K562 (cell line): ENCODE results near the gene UQCC5. TPM values are rescaled to one million over a fixed set of nuclear protein-coding genes. Genes with fewer than 3 reads are reported as not detected.

Experiments used
- BDP1 ChIP-seq: IDR thresholded peaks from 3 replicates; pipeline ENCODE4 v1.6.1; 2011; ENCODE audit not compliant: insufficient read length, insufficient read depth
- CEBPZ ChIP-seq: fragments of 150-350 bp; IDR thresholded peaks from 2 replicates; pipeline ENCODE4 v1.6.1; 2014; ENCODE audit warnings: low read depth, mild to moderate bottlenecking, low read length, borderline replicate concordance
- DIDO1 ChIP-seq: fragments of 450-650 bp; IDR thresholded peaks from 2 replicates; pipeline ENCODE4 v1.6.1; 2016; ENCODE audit warnings: low read depth, missing biosample characterization, missing genetic modification characterization
- ELK1 ChIP-seq: sonication (generic); formaldehyde crosslinking; IDR thresholded peaks from 2 replicates; pipeline ENCODE4 v1.8.1; 2022; ENCODE audit warnings: missing genetic modification reagents
- FOS ChIP-seq: IDR thresholded peaks from 3 replicates; pipeline ENCODE4 v1.6.1; 2011; ENCODE audit not compliant: insufficient read length; ENCODE audit errors: extremely low read depth
- GTF2F1 ChIP-seq: IDR thresholded peaks from 2 replicates; pipeline ENCODE4 v1.6.1; 2011; ENCODE audit warnings: low read depth, low read length, improper control_type of control experiment
- NR3C1 ChIP-seq: sonication (generic); formaldehyde crosslinking; IDR thresholded peaks from 2 replicates; pipeline ENCODE4 v1.8.1; 2022; ENCODE audit warnings: missing genetic modification reagents
- PCBP1 ChIP-seq: fragments of 200-400 bp; formaldehyde crosslinking; IDR thresholded peaks from 2 replicates; pipeline ENCODE4 v1.6.1; 2018; ENCODE audit warnings: mild to moderate bottlenecking, low read depth, low read length; ENCODE audit not compliant: poor library complexity, severe bottlenecking
- POLR2H ChIP-seq: IDR thresholded peaks from 2 replicates; pipeline ENCODE4 v1.6.1; 2016; ENCODE audit warnings: missing genetic modification characterization, low read depth, mild to moderate bottlenecking, control low read depth, missing compliant biosample characterization, moderate library complexity
- PRMT5 ChIP-seq: sonication (generic); formaldehyde crosslinking; IDR thresholded peaks from 2 replicates; pipeline ENCODE4 v1.5.0; 2020; ENCODE audit warnings: missing genetic modification reagents
- PTBP1 ChIP-seq: fragments of 200-400 bp; formaldehyde crosslinking; IDR thresholded peaks from 2 replicates; pipeline ENCODE4 v1.6.1; 2017; ENCODE audit warnings: low read depth, low read length
- PURB ChIP-seq: sonication (generic); formaldehyde crosslinking; IDR thresholded peaks from 2 replicates; pipeline ENCODE4 v1.9.0; 2021; ENCODE audit warnings: low read depth, mild to moderate bottlenecking, missing genetic modification reagents
- SMARCA4 ChIP-seq: fragments of 450-650 bp; IDR thresholded peaks from 2 replicates; pipeline ENCODE4 v1.6.1; 2016
- STAG1 ChIP-seq: sonication (generic); formaldehyde crosslinking; IDR thresholded peaks from 2 replicates; pipeline ENCODE4 v1.5.0; 2020; ENCODE audit warnings: missing genetic modification reagents, borderline replicate concordance
- U2AF1 ChIP-seq: fragments of 200-400 bp; formaldehyde crosslinking; optimal IDR thresholded peaks from 2 replicates; pipeline ENCODE3; 2017; ENCODE audit warnings: mild to moderate bottlenecking, low read depth, low read length, moderate library complexity
- WHSC1 ChIP-seq: IDR thresholded peaks from one replicate; pipeline ENCODE4 v1.6.1; 2012; ENCODE audit warnings: low read length, control low read depth, inconsistent platforms
- ZBTB43 ChIP-seq: sonication (generic); formaldehyde crosslinking; IDR thresholded peaks from 2 replicates; pipeline ENCODE4 v1.8.0; 2023; ENCODE audit warnings: mild to moderate bottlenecking, missing genetic modification reagents
- ZFX ChIP-seq: sonication (generic); formaldehyde crosslinking; IDR thresholded peaks from 2 replicates; pipeline ENCODE4 v1.8.0; 2022; ENCODE audit warnings: mild to moderate bottlenecking, missing genetic modification reagents, moderate library complexity
- ZNF551 ChIP-seq: fragments of 250-450 bp; sonication (Bioruptor Pico); IDR thresholded peaks from 2 replicates; pipeline ENCODE4 v1.5.0; 2021; ENCODE audit warnings: mild to moderate bottlenecking, moderate library complexity
- polyA plus RNA-seq, 8 experiments: library from polyadenylated mRNA; depleted of rRNA in 4 of 8; stranded (reverse) in 5 of 8; unstranded in 3 of 8; fragments of >200 nt; fragmentation: Nextera tagmentation in 2 of 8; fragmentation: Illumina TruSeq in 1 of 8; extraction: Ambion mirVana in 2 of 8; extraction: Trizol in 1 of 8; gene quantifications; 2 replicates each; pipeline versions ENCODE4 v1.2.1 to v1.2.3, GENCODE V29; 2011 to 2014; ENCODE audit warnings: inconsistent platforms in 1 of 8, missing spikeins in 1 of 8
- total RNA-seq, 7 experiments: library from RNA; depleted of rRNA in 6 of 7; stranded (reverse); fragments of >200 nt in 6 of 7; fragmentation: Illumina TruSeq in 2 of 7; extraction: Trizol in 2 of 7; gene quantifications; 2 replicates each; pipeline versions ENCODE4 v1.2.1 to v1.2.3, GENCODE V29; 2011 to 2021; ENCODE audit warnings: low replicate concordance in 1 of 7
- TF ChIP-seq, protein P1 (sequence below): fragments of 250-450 bp; sonication (Bioruptor Pico); IDR thresholded peaks from 2 replicates; pipeline ENCODE4 v1.5.0; 2021

UQCC5 gene
- total and polyA plus RNA-seq, 9 of the 15 experiments (the other 6 are each of a cell fraction or from before 2014, with no cell fraction given), result 10.2 to 55.4 (median 33.8) TPM

DNA sequence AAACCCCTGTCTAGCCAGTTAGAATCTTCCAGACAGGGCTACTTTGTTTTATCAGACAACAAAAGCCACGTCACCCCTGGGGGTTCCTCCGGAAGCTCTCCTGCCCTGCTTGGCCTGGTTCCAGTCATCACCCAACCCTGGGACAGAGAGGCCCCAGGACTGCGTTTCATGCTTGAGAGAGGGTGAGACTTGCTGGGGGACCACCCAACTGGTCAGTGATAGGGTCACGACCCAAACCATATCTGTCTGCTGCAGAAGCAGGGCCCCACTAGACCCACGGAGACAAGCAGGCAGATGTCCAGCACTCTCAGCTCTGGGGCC is 3.9 kb upstream of the UQCC5 start (continued):
- TF ChIP-seq PRMT5 (no peak), CEBPZ (no peak), PCBP1 (no peak), U2AF1 (no peak), WHSC1 (no peak), PURB (CRISPR knock-in tag) (no peak), POLR2H (tag) (no peak), ZBTB43 (CRISPR knock-in tag) (no peak), ELK1 (no peak), FOS (no peak), SMARCA4 (0 out of 2 replicates have a peak, but pooled peaks have one; percentile 45), STAG1 (CRISPR knock-in tag) (no peak), NR3C1 (CRISPR knock-in tag) (no peak), PTBP1 (no peak), BDP1 (no peak), ZFX (CRISPR knock-in tag) (no peak), ZNF551 (CRISPR knock-in tag) (no peak), DIDO1 (no peak), GTF2F1 (no peak)
- TF ChIP-seq, protein P1, sequence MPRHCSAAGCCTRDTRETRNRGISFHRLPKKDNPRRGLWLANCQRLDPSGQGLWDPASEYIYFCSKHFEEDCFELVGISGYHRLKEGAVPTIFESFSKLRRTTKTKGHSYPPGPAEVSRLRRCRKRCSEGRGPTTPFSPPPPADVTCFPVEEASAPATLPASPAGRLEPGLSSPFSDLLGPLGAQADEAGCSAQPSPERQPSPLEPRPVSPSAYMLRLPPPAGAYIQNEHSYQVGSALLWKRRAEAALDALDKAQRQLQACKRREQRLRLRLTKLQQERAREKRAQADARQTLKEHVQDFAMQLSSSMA (CRISPR knock-in tag), result no peak
